B cell (primary cell): ENCODE data around the gene FANCL. TPM values are rescaled to one million over a fixed set of nuclear protein-coding genes. Genes with fewer than 3 reads are reported as not detected.

Source experiments
- ATAC-seq: fragments of 200-7000 bp; cut with Tn5 transposase; one replicate; pipeline ENCODE4 v1.10.0; 2021; ENCODE audit warnings: low read depth, mild to moderate bottlenecking, moderate number of reproducible peaks, moderate library complexity
- CTCF ChIA-PET: fragments of 350-600 bp; sonication (Branson Sonifier 250); formaldehyde crosslinking; loops from one replicate; lab custom pipeline; 2021; ENCODE audit warnings: antibody characterized with exemption, inconsistent platforms; lab: Charles Lee
- POLR2A ChIA-PET: fragments of 350-600 bp; sonication (Branson Sonifier 250); formaldehyde crosslinking; loops from one replicate; lab custom pipeline; 2021; ENCODE audit warnings: antibody characterized with exemption; lab: Charles Lee
- DNase-seq: peaks from one replicate; pipeline ENCODE4 v3.0.0; 2013
- H2AFZ ChIP-seq: 2 replicates; pipeline ENCODE4 v1.6.1; 2012; ENCODE audit warnings: mild to moderate bottlenecking, low read depth, low read length; ENCODE audit not compliant: insufficient read depth, poor library complexity, severe bottlenecking
- H3K27ac ChIP-seq, 2 donors: 1 replicate in 1 of 2; 2 replicates in 1 of 2; pipeline ENCODE4 v1.5.1; 2012 to 2013; ENCODE audit warnings: low read length in 2 of 2, mild to moderate bottlenecking in 2 of 2, moderate library complexity in 1 of 2
- H3K27me3 ChIP-seq, 4 experiments: fragments of 200-600 bp in 1 of 4; sonication (generic) in 1 of 4; replicated peaks in 1 of 4; 1 replicate in 2 of 4; 2 replicates in 2 of 4; pipeline versions ENCODE4 v1.6.1 to v1.7.0; 2013 to 2016; ENCODE audit warnings: low read length in 3 of 4, mild to moderate bottlenecking in 2 of 4, mixed read lengths in 1 of 4, moderate library complexity in 1 of 4; ENCODE audit not compliant: insufficient read depth in 4 of 4, control insufficient read depth in 3 of 4; ENCODE audit errors: control extremely low read depth in 1 of 4
- H3K36me3 ChIP-seq, 2 experiments: replicated peaks in 1 of 2; 1 replicate in 1 of 2; 2 replicates in 1 of 2; pipeline versions ENCODE4 v1.6.1 to v1.7.1; 2013; ENCODE audit warnings: low read length in 1 of 2; ENCODE audit not compliant: insufficient read depth in 2 of 2, control insufficient read depth in 1 of 2; ENCODE audit errors: control extremely low read depth in 1 of 2, extremely low read depth in 1 of 2
- H3K4me1 ChIP-seq, 2 donors: fragments of 200-600 bp in 1 of 2; sonication (generic) in 1 of 2; 1 replicate in 1 of 2; 2 replicates in 1 of 2; pipeline versions ENCODE4 v1.5.1 to v1.6.1; 2013 to 2017; ENCODE audit warnings: low read length in 2 of 2; ENCODE audit not compliant: control insufficient read depth in 2 of 2, insufficient read depth in 2 of 2
- H3K4me2 ChIP-seq: replicated peaks from 2 replicates; pipeline ENCODE3; 2012; ENCODE audit warnings: mild to moderate bottlenecking, low read depth, low read length; ENCODE audit not compliant: poor library complexity, severe bottlenecking
- H3K4me3 ChIP-seq, 5 experiments: fragments of 200-600 bp in 1 of 5; sonication (generic) in 1 of 5; 1 replicate in 3 of 5; 2 replicates in 2 of 5; pipeline versions ENCODE4 v1.5.1 to v1.7.0; 2011 to 2016; ENCODE audit warnings: low read length in 4 of 5, mild to moderate bottlenecking in 4 of 5, low read depth in 2 of 5, control low read depth in 1 of 5, moderate library complexity in 1 of 5; ENCODE audit not compliant: insufficient read depth in 1 of 5; ENCODE audit errors: control extremely low read depth in 1 of 5, extremely low read depth in 1 of 5
- H3K79me2 ChIP-seq: fragments of 200-600 bp; sonication (generic); one replicate; pipeline ENCODE4 v1.6.0; 2016; ENCODE audit warnings: low read length; ENCODE audit not compliant: control insufficient read depth, insufficient read depth
- H3K9ac ChIP-seq: fragments of 200-600 bp; sonication (generic); 2 replicates; pipeline ENCODE4 v1.6.1; 2017; ENCODE audit warnings: mild to moderate bottlenecking, low read length, moderate library complexity
- H3K9me3 ChIP-seq, 3 donors: one replicate each; pipeline versions ENCODE4 v1.6.1 to v1.7.1; 2013; ENCODE audit warnings: low read length in 2 of 3; ENCODE audit not compliant: control insufficient read depth in 2 of 3, insufficient read depth in 1 of 3; ENCODE audit errors: control extremely low read depth in 1 of 3
- H4K20me1 ChIP-seq: 2 replicates; pipeline ENCODE4 v1.6.0; 2012; ENCODE audit warnings: mild to moderate bottlenecking, low read length; ENCODE audit not compliant: insufficient read depth, control insufficient read depth, poor library complexity, severe bottlenecking
- H3K27ac Mint-ChIP-seq: one replicate; pipeline ENCODE4 v1.8.0; 2021; ENCODE audit warnings: mixed read lengths
- H3K27me3 Mint-ChIP-seq: one replicate; pipeline ENCODE4 v1.8.0; 2021; ENCODE audit warnings: mixed read lengths
- H3K4me1 Mint-ChIP-seq: one replicate; pipeline ENCODE4 v1.8.0; 2021; ENCODE audit warnings: mixed read lengths
- H3K4me3 Mint-ChIP-seq: one replicate; pipeline ENCODE4 v1.8.0; 2021; ENCODE audit warnings: mixed read lengths
- H3K9me3 Mint-ChIP-seq: one replicate; pipeline ENCODE4 v1.8.0; 2022; ENCODE audit warnings: mixed read lengths; ENCODE audit not compliant: insufficient read depth
- EZH2 ChIP-seq: IDR thresholded peaks from 2 replicates; pipeline ENCODE4 v1.6.1; 2012; ENCODE audit warnings: borderline replicate concordance, low read depth, mild to moderate bottlenecking, moderate library complexity, low read length; ENCODE audit not compliant: insufficient read depth, poor library complexity, severe bottlenecking
- WGBS: methylation state at CpG from one replicate; pipeline ENCODE4 v1.1.5; 2013; ENCODE audit warnings: missing lambda C conversion rate; ENCODE audit not compliant: insufficient coverage; 5-methylcytosine and 5-hydroxymethylcytosine counted together
- intact Hi-C: fragments of 100-400 bp; cut with micrococcal nuclease; formaldehyde crosslinking; loops from one replicate; pipeline ENCODE4 v1.10.0; 2022
- polyA plus RNA-seq: library from polyadenylated mRNA; depleted of rRNA; stranded (reverse); fragments of >200 nt; gene quantifications from 2 replicates; pipeline ENCODE4 v1.2.3, GENCODE V29; 2012
- total RNA-seq, 2 donors: library from RNA; stranded (reverse); fragments of 120-200 nt in 1 of 2; gene quantifications; 1 replicate in 1 of 2; 2 replicates in 1 of 2; pipeline versions ENCODE4 v1.2.3 to v1.2.4, GENCODE V29; 2013 to 2022
- TF ChIP-seq, protein P1 (sequence below): fragments of 200-600 bp; IDR thresholded peaks from one replicate; pipeline ENCODE4 v1.8.0; 2022; ENCODE audit warnings: antibody characterized with exemption, mild to moderate bottlenecking

Gene FANCL
- total and polyA plus RNA-seq, 2 donors (not counting 1 experiment from before 2014, with no cell fraction given), result 9.1 to 31.7 TPM

DNA sequence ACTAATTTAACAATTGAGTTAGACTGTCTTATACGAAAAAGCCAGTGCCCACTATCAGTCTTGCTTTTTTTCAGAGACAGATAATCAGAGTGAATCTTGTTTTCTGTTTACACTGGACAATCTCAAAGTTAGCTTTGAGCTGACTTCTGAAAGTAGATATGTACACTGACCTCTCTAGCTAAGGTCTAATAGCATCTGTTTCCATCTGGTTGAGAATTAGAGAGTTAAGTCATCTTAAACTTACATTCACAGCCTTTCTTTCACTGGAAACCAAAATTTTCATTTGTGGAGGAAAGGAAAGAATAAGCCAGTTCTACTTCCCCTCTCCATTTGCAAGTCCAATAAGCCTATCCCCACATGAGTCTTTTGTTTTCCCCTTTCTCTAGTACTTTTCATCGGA, 105.3 kb downstream of the FANCL start:
- H3K4me1 Mint-ChIP-seq, result no peaks in the 10 kb centered on the region
- intact Hi-C loops, result no loop called here
- no peak overlapping the region for H3K4me2 ChIP-seq
- H3K9ac ChIP-seq, result no peak overlapping the region
- no peaks in the 10 kb centered on the region for H3K27me3 Mint-ChIP-seq
- H3K9me3 Mint-ChIP-seq, result no peaks in the 10 kb centered on the region
- no peak overlapping the region for H3K4me3 Mint-ChIP-seq
- TF ChIP-seq EZH2, result no peak
- TF ChIP-seq, protein P1, sequence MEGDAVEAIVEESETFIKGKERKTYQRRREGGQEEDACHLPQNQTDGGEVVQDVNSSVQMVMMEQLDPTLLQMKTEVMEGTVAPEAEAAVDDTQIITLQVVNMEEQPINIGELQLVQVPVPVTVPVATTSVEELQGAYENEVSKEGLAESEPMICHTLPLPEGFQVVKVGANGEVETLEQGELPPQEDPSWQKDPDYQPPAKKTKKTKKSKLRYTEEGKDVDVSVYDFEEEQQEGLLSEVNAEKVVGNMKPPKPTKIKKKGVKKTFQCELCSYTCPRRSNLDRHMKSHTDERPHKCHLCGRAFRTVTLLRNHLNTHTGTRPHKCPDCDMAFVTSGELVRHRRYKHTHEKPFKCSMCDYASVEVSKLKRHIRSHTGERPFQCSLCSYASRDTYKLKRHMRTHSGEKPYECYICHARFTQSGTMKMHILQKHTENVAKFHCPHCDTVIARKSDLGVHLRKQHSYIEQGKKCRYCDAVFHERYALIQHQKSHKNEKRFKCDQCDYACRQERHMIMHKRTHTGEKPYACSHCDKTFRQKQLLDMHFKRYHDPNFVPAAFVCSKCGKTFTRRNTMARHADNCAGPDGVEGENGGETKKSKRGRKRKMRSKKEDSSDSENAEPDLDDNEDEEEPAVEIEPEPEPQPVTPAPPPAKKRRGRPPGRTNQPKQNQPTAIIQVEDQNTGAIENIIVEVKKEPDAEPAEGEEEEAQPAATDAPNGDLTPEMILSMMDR, result no peak
- 100% methylated on average over 1 of the region's 2 CpGs for WGBS
- no peaks in the 10 kb centered on the region for H3K27me3 ChIP-seq
- H3K4me3 ChIP-seq, result no peak overlapping the region
- no peaks in the 10 kb centered on the region for H3K4me1 ChIP-seq
- no peak overlapping the region for H3K27ac ChIP-seq
- no peak for ATAC-seq
- POLR2A ChIA-PET, result no interaction called here
- H3K36me3 ChIP-seq, result peaks cover 5 to 13% of the 10 kb centered on the region in 2 experiments
- no peaks in the 10 kb centered on the region for H3K79me2 ChIP-seq
- DNase-seq, result no peak
- CTCF ChIA-PET, result no interaction called here
- no peaks in the 10 kb centered on the region for H3K9me3 ChIP-seq
- no peaks in the 10 kb centered on the region for H4K20me1 ChIP-seq
- H3K27ac Mint-ChIP-seq, result no peak overlapping the region
- no peak overlapping the region for H2AFZ ChIP-seq

GRCh38 chr2:58133395-58133794, 107.7 kb downstream of the FANCL start:
- Histone ChIP-seq H3K27ac (no peak overlapping the region), H3K9me3 (no peaks in the 10 kb centered on the region), H3K4me3 (no peak overlapping the region), H3K4me2 (no peak overlapping the region), H2AFZ (no peak overlapping the region), H4K20me1 (no peaks in the 10 kb centered on the region), H3K36me3 (peaks cover 5 to 13% of the 10 kb centered on the region in 2 experiments), H3K27me3 (no peaks in the 10 kb centered on the region), H3K9ac (no peak overlapping the region), H3K4me1 (no peaks in the 10 kb centered on the region), H3K79me2 (no peaks in the 10 kb centered on the region)
- Mint-ChIP-seq H3K27ac (no peak overlapping the region), H3K4me1 (no peaks in the 10 kb centered on the region), H3K27me3 (no peaks in the 10 kb centered on the region), H3K9me3 (no peaks in the 10 kb centered on the region), H3K4me3 (no peak overlapping the region)
- POLR2A ChIA-PET, result no interaction called here
- CTCF ChIA-PET, result no interaction called here
- TF ChIP-seq, protein P1, result no peak
- TF ChIP-seq EZH2, result no peak
- intact Hi-C loops, result no loop called here
- ATAC-seq (no peak), DNase-seq (no peak)
